ENCODE results near the gene NOX4.
"Not testable (repeated sequence)": the region's sequence is repeated elsewhere in the genome, so short reads cannot be mapped to it uniquely, and the experiment has no call there.

NOX4 gene

DNA sequence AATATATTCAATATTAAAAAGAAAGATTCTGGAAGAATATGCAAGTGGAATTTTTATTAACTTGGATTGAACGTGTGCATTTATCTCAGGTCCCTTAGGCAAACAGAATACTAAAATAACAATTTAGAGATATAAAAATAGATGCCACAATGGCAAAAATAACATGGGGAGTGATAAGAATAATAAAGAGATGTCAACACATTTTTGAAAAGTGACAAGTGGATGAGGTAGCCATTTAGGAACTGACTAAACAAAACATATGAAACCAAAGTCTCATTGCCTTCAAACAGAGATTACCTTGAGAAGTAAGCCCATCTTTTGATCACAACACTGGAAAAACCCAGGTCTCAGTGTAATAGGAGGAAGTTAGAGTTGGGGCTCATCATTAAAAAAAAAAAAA lies 112.2 kb downstream of the NOX4 start:
- FAIRE-seq = peak; percentile 45

GRCh38 chr11:89369356-89369755 lies 121.8 kb downstream of the NOX4 start:
- peak; percentile 90 for FAIRE-seq

GRCh38 chr11:89364856-89365255 lies 126.3 kb downstream of the NOX4 start:
- not testable (repeated sequence) for FAIRE-seq

DNA sequence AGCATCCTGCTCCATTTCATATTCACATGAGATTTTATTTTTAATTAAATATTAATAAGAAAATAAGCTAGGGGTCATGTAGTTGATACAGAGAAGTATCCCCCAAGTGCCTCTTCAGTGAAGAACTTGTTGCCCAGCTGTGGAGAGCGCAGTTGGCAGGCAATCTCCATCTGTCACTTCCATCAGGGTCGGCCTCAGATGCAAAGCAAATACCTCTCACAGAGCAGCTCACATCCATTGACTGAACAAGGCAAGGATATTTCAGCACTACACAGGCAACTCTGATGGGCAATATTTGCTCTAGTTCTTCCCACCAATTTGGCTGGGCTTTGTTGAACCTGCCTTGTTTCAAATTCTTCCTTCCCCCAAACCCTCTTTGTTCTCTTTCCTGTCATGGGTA lies 129.4 kb downstream of the NOX4 start:
- FAIRE-seq = no peak

DNA sequence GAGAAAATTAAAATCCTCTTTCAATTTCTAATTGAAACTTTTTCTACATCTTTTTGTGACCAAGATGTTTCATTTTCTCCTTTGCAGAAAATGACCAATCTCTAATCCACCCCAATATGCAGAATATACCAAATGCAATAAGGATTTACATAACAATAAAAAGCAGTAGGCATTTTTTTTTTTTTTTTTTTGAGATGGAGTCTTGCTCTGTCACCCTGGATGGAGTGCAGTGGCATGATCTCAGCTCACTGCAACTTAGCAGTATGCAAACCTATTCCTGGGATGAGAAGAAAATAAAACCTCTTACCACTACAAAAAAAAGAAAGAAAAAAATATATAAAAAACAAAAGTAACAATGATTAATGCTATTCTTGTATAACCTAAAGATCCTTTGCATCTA lies 132.0 kb downstream of the NOX4 start:
- not testable (repeated sequence) for FAIRE-seq

GRCh38 chr11:89358761-89359160 lies 132.4 kb downstream of the NOX4 start:
- no peak for FAIRE-seq

GRCh38 chr11:89355646-89356045 lies 135.5 kb downstream of the NOX4 start:
- FAIRE-seq = no peak

- not testable (repeated sequence) for FAIRE-seq
Observed at GRCh38 chr11:89354513-89354912, 136.7 kb downstream of the NOX4 start.

- FAIRE-seq = no peak
Observed at GRCh38 chr11:89347071-89347470, 144.1 kb downstream of the NOX4 start.

DNA sequence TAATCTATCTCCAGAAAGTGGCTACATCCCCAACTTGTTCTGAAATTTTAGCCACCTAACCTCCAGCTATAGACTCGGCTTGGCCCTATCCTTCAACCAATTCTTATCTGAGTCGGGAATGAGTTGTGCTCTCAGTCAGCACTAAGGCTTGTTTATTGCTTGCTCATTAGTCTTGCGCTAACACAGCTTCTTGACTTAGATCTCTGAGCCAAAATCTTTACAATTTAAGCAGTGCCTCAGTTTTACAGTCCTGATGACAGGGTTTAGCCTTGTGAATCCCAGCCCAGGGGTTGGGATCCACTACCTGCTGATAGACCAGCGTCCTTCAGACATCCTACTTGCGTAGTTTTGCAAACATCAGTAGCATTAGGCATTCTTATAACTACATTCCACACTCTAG lies 144.6 kb downstream of the NOX4 start:
- no peak for FAIRE-seq

- not testable (repeated sequence) for FAIRE-seq
Observed at GRCh38 chr11:89342880-89343572, 148.1 kb downstream of the NOX4 start.

- FAIRE-seq = not testable (repeated sequence)
Observed at GRCh38 chr11:89340450-89340849, 150.7 kb downstream of the NOX4 start.

DNA sequence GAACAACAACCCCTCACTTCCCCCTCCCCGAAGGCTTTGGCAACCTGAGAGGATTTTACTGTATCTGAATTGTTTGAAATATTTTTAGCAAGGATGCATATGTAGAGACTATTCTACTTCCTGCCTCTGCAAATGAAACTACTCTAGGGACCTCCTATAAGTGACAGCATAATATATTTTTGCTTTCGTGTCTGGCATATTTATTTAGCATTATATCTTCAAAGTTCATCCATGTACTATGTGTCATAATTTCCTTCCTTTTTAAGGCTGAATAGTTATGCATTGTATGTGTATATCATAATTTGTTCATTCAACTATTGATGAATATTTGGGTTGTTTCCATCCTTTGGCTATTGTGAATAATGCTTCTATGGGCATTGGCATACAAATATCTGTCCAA lies 153.1 kb downstream of the NOX4 start:
- not testable (repeated sequence) for FAIRE-seq

- FAIRE-seq = not testable (repeated sequence)
Observed at GRCh38 chr11:89337100-89337650, 154.0 kb downstream of the NOX4 start.

DNA sequence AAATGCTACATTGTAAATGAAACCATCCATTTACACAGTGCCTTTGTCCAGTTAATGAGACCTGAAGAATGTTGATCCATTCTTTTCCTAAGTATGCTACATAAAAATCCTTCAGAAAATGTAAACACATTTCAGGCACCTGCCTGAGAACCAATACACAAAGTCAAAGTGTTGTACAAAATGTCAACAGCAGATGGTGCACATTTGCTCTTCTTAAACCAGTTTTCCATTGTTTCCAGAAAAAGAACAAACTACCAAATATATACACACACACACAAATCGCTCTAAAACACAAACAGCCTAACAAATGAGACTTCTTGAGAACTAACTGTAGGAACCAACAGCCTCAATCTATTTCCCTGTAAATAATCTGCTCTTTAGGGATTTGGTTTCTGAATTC lies 157.5 kb downstream of the NOX4 start:
- FAIRE-seq = peak; percentile 76

- not testable (repeated sequence) for FAIRE-seq
Observed at GRCh38 chr11:89331940-89332339, 159.2 kb downstream of the NOX4 start.

DNA sequence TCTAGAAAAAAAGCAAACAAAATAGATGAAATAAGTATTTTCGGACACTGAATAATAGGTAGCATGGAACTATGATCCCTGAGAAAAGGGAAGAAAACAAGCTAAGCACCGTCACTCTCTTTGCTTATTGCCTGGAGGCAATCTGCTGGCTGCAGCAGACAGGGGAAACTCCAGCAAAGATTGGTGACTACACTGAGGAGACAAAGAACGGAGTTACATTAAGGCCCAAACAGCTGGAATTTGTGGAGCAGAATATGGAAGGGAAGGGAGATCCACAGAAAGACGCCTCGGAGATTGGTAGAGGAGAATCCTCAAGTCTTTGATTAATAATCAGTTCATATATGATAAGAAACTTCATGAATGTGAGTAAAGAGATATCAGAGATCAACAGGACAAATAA lies 163.3 kb downstream of the NOX4 start:
- FAIRE-seq = no peak

DNA sequence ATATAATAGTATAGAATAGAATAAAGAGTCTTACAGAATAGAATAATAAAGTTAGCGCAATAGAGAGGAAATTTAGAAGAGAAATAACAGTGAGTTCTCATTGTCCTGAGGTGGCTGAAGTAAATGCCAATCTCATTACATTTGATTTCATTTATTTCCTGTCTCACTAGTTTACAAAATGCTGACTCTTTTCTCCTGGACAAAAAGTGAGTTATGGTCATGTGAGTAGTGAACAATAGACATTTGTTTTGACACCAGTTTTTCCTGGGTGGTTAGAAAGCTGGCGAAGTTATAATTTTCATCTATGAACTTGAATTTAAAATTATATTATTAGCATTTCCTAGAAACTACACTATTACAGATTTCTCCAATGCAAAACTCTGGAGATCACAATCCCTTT lies 169.8 kb downstream of the NOX4 start:
- no peak for FAIRE-seq

GRCh38 chr11:89310607-89311006 lies 180.6 kb downstream of the NOX4 start:
- FAIRE-seq = not testable (repeated sequence)

GRCh38 chr11:89309321-89309985 lies 181.7 kb downstream of the NOX4 start:
- not testable (repeated sequence) for FAIRE-seq

- not testable (repeated sequence) for FAIRE-seq
Observed at GRCh38 chr11:89308272-89308671, 182.9 kb downstream of the NOX4 start.

- not testable (repeated sequence) for FAIRE-seq
Observed at GRCh38 chr11:89303029-89303428, 188.1 kb downstream of the NOX4 start.

- not testable (repeated sequence) for FAIRE-seq
Observed at GRCh38 chr11:89295023-89295422, 196.2 kb downstream of the NOX4 start.
